Large intestine (tissue), 12 donors: ENCODE results near the gene HYI. TPM values are rescaled to one million over a fixed set of nuclear protein-coding genes. Genes with fewer than 3 reads are reported as not detected.
"Not testable (repeated sequence)": the region's sequence is repeated elsewhere in the genome, so short reads cannot be mapped to it uniquely, and the experiment has no call there.

ENCODE experiments used
- DNase-seq, 2 donors: peaks; one replicate each; pipeline versions ENCODE4 v3.0.0 to v3.0.0-alpha.2; 2013
- H3K27ac ChIP-seq: one replicate; pipeline ENCODE4 v1.5.1; 2013; ENCODE audit warnings: low read length
- H3K27me3 ChIP-seq: 2 replicates; pipeline ENCODE4 v1.6.1; 2013; ENCODE audit warnings: low read length; ENCODE audit not compliant: control insufficient read depth, insufficient read depth
- H3K36me3 ChIP-seq: 2 replicates; pipeline ENCODE4 v1.6.1; 2013; ENCODE audit warnings: low read length; ENCODE audit not compliant: control insufficient read depth, insufficient read depth
- H3K4me1 ChIP-seq: one replicate; pipeline ENCODE4 v1.6.1; 2013; ENCODE audit warnings: low read length; ENCODE audit not compliant: control insufficient read depth, insufficient read depth
- H3K4me3 ChIP-seq: one replicate; pipeline ENCODE4 v1.5.1; 2013; ENCODE audit warnings: low read length
- H3K9me3 ChIP-seq: one replicate; pipeline ENCODE4 v1.6.1; 2013; ENCODE audit warnings: mild to moderate bottlenecking, low read depth, low read length, moderate library complexity; ENCODE audit not compliant: control insufficient read depth
- WGBS: methylation state at CpG from one replicate; pipeline ENCODE4 v1.1.5; 2013; ENCODE audit warnings: low lambda C conversion rate; ENCODE audit not compliant: insufficient coverage; 5-methylcytosine and 5-hydroxymethylcytosine counted together
- long read RNA-seq, 11 donors: transcript quantifications; one replicate each; lab custom pipeline, GENCODE V29; 2026
- polyA plus RNA-seq: library from polyadenylated mRNA; unstranded; fragments of 120-200 nt; gene quantifications from one replicate; pipeline ENCODE4 v1.2.1, GENCODE V29; 2013

HYI gene, protein sequence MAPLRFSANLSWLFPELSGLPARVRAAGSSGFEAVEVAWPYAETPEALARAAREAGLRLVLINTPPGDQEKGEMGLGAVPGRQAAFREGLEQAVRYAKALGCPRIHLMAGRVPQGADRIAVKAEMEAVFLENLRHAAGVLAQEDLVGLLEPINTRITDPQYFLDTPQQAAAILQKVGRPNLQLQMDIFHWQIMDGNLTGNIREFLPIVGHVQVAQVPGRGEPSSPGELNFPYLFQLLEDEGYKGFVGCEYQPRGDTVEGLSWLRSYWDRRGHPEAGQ
- 68.1 TPM for polyA plus RNA-seq
- long read RNA-seq, donor 1, transcript HYI-204 (8 exons, 1,066 nt), result major isoform, 5 of 13 reads
- long read RNA-seq, donor 1, partial matches to known transcripts, result 0 of 13 reads
- long read RNA-seq, donor 1, other reads (novel, unspliced or antisense), result 0 of 13 reads
- long read RNA-seq, donor 2, transcript HYI-204 (8 exons, 1,066 nt), result major isoform, 10 of 27 reads
- long read RNA-seq, donor 2, transcript HYI-202 (6 exons, 2,173 nt), result minor isoform, 9 of 27 reads
- long read RNA-seq, donor 2, partial matches to known transcripts, result 0 of 27 reads
- long read RNA-seq, donor 2, other reads (novel, unspliced or antisense), result 0 of 27 reads
- long read RNA-seq, donor 3, result 0 reads
- long read RNA-seq, donor 4, partial matches to known transcripts, result 0 of 6 reads
- long read RNA-seq, donor 4, other reads (novel, unspliced or antisense), result 0 of 6 reads
- long read RNA-seq, donor 5, transcript HYI-202 (6 exons, 2,173 nt), result major isoform, 5 of 14 reads
- long read RNA-seq, donor 5, partial matches to known transcripts, result 0 of 14 reads
- long read RNA-seq, donor 5, other reads (novel, unspliced or antisense), result 0 of 14 reads
- long read RNA-seq, donor 6, transcript HYI-204 (8 exons, 1,066 nt), result major isoform, 10 of 37 reads
- long read RNA-seq, donor 6, partial matches to known transcripts, result 5 of 37 reads
- long read RNA-seq, donor 6, other reads (novel, unspliced or antisense), result 0 of 37 reads
- long read RNA-seq, donor 7, transcript HYI-204 (8 exons, 1,066 nt), result major isoform, 5 of 14 reads
- long read RNA-seq, donor 7, partial matches to known transcripts, result 5 of 14 reads
- long read RNA-seq, donor 7, other reads (novel, unspliced or antisense), result 0 of 14 reads
- long read RNA-seq, donor 8, transcript HYI-202 (6 exons, 2,173 nt), result major isoform, 7 of 36 reads
- long read RNA-seq, donor 8, transcript HYI-213 (9 exons, 1,322 nt), result minor isoform, 6 of 36 reads
- long read RNA-seq, donor 8, partial matches to known transcripts, result 11 of 36 reads
- long read RNA-seq, donor 8, other reads (novel, unspliced or antisense), result 0 of 36 reads
- long read RNA-seq, donor 9, transcript HYI-201 (8 exons, 1,265 nt), result minor isoform, 5 of 29 reads
- long read RNA-seq, donor 9, transcript HYI-202 (6 exons, 2,173 nt), result major isoform, 8 of 29 reads
- long read RNA-seq, donor 9, transcript HYI-204 (8 exons, 1,066 nt), result major isoform, 8 of 29 reads
- long read RNA-seq, donor 9, partial matches to known transcripts, result 5 of 29 reads
- long read RNA-seq, donor 9, other reads (novel, unspliced or antisense), result 0 of 29 reads
- long read RNA-seq, donor 10, transcript HYI-204 (8 exons, 1,066 nt), result major isoform, 20 of 41 reads
- long read RNA-seq, donor 10, transcript HYI-202 (6 exons, 2,173 nt), result minor isoform, 6 of 41 reads
- long read RNA-seq, donor 10, partial matches to known transcripts, result 6 of 41 reads
- long read RNA-seq, donor 10, other reads (novel, unspliced or antisense), result 0 of 41 reads
- long read RNA-seq, donor 11, transcript HYI-204 (8 exons, 1,066 nt), result major isoform, 15 of 24 reads
- long read RNA-seq, donor 11, partial matches to known transcripts, result 0 of 24 reads
- long read RNA-seq, donor 11, other reads (novel, unspliced or antisense), result 0 of 24 reads

DNA sequence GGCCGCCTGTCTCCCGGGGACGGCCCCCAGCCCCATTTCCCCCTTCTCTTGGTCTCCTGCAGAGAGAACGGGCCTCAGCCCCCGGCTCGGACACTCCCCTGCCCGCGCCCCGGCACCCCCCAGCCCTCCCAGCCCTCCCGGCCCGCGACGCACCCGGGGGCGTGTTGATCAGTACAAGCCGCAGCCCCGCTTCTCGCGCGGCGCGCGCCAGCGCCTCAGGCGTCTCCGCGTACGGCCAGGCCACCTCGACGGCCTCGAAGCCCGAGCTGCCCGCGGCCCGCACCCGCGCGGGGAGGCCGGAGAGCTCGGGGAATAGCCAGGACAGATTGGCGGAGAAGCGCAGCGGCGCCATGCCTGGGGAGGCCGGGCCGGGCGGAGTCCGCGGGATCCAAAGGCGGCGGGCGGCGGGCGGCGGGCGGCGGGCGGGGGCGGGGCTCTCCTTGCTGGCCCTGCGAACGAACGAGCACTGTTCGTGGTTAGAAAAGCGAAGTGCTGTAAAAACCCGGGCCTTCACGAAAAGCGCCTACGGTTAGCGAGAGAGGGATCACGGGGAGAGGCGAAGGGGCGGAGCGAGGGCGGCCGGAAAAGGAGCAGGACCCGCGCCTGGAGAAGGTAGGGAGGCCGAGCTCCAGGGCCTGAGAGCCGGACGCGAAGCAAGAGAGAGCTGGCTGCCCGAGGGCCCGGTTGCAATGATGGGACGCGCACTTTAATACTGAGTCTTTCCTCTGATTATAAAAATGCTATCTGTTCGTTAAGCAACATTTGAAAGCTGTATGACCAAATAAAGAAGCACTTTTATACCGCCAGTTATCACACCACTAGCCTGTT lies at the start of gene HYI:
Gene HYI, minus strand, starts transcription at position 490 of the 828 bp plus-strand sequence. Its CDS starts 138 bp downstream, at position 352.
- H3K9me3 ChIP-seq, result no peaks in the 10 kb centered on the region
- DNase-seq, result peak; percentile 80 to 89
- H3K27me3 ChIP-seq, result no peaks in the 10 kb centered on the region
- peaks cover 38% of the 10 kb centered on the region for H3K36me3 ChIP-seq
- H3K27ac ChIP-seq, result peak within 1 kb of the TSS; percentile 80
- H3K4me1 ChIP-seq, result peaks cover 20% of the 10 kb centered on the region
- 0% methylated on average over 1 of the region's 87 CpGs for WGBS
- H3K4me3 ChIP-seq, result peak within 1 kb of the TSS; percentile 53

DNA sequence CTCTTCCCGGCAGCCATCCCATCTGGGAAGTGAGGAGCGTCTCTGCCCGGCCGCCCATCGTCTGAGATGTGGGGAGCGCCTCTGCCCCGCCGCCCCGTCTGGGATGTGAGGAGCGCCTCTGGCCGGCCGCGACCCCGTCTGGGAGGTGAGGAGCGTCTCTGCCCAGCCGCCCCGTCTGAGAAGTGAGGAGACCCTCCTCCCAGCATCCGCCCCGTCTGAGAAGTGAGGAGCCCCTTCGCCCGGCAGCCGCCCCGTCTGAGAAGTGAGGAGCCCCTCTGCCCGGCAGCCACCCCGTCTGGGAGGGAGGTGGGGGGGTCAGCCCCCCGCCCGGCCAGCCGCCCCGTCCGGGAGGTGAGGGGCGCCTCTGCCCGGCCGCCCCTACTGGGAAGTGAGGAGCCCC lies 48.1 kb upstream of the HYI start:
- WGBS, result no CpG with 5 or more reads among the region's 33 CpGs
- not testable (repeated sequence) for H3K4me1 ChIP-seq

DNA sequence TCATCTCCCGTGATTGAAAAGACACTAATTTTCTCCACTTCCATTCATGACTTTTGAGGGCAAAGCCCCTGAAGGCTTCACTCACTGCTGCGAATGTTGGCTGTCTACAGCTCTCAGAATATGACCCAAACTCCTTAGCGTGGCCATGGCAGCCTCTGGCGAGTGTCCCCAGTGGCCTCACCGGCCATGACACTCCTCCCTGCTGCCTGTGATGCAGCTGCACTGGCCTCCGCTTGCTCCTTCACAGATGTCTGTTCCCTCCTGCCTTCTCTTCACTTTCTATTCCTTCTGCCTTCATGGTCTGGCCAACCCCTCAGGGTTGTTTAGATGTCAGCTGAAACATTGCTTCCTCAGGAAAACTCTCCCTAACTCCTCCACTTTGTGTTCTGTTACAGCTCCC lies 46.2 kb upstream of the HYI start:
- Histone ChIP-seq H3K27me3 (no peaks in the 10 kb centered on the region), H3K9me3 (no peaks in the 10 kb centered on the region), H3K36me3 (no peaks in the 10 kb centered on the region), H3K4me1 (no peaks in the 10 kb centered on the region), H3K27ac (no peak overlapping the region), H3K4me3 (no peak overlapping the region)
- DNase-seq, result no peak
- 83% methylated on average over 1 of the region's 6 CpGs for WGBS

More for the DNA sequence above, 48.1 kb upstream of the HYI start:
- H3K36me3 ChIP-seq, H3K27ac ChIP-seq, H3K4me3 ChIP-seq, H3K27me3 ChIP-seq, H3K9me3 ChIP-seq, DNase-seq: not testable (repeated sequence)

DNA sequence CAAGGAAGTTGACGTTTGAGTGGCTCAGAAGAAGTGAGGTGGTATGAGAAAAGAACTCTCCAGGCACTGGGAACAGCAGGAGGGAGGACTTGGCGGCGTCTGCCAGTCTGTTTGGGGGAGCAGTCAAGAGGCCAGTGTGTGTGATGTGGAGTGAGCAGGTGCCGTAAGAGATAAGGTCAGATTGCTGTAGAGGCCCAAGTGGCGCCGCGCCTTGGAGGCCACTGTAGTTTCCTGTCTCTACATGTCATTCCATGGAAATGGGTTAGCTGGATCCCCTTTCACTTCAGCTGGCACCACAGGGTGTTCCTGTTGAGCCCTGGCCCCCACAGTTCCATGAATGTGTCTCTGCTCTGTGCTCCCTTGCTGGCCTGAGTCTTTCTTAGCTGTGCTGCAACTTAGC lies 41.5 kb upstream of the HYI start:
- 40% methylated on average over 1 of the region's 7 CpGs for WGBS
- Histone ChIP-seq H3K27ac (no peak overlapping the region), H3K36me3 (no peaks in the 10 kb centered on the region), H3K4me1 (no peaks in the 10 kb centered on the region), H3K27me3 (no peaks in the 10 kb centered on the region), H3K4me3 (no peak overlapping the region), H3K9me3 (peaks cover 12% of the 10 kb centered on the region)
- DNase-seq, result no peak

DNA sequence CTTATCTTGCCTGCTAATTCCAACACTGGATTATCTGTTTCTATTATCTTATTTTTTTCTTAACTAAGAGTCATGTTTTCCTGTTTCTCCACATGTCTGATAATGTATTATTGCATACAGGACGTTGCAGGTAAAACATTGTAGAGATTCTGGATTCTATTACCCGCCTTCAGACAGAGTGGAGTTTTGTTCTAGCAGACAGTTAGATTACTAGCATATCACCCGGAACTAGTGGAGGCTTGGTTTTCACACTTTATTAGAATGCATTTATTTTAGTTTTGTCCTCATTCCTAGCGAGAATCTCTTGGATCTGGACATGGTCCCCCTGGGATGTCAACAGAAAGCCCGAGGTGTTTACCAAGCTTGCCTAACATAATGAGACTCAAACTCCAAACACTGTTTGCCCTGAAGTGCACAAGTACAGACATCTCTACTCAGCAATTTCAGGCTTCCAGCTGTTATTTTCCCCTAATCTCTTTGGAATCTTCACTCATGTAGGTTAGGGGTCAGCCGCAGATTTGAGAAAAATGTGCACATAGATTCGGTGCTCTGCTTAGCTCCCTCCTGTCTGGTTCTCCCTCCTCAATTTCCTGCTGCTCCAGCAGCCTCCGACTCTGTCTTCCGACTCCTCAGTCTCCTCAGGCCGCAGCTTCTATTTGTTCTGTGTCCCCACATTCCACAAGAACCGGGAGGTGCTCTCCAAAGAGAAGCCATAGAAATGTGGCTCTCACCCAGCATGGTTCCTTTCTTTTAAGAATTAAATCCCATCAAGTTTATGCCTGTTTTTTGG lies 40.1 kb upstream of the HYI start:
- DNase-seq, result no peak
- Histone ChIP-seq H3K27me3 (no peaks in the 10 kb centered on the region), H3K4me3 (no peak overlapping the region), H3K4me1 (no peaks in the 10 kb centered on the region), H3K36me3 (no peaks in the 10 kb centered on the region), H3K9me3 (peaks cover 16% of the 10 kb centered on the region), H3K27ac (no peak overlapping the region)
- no CpG with 5 or more reads among the region's 11 CpGs for WGBS

DNA sequence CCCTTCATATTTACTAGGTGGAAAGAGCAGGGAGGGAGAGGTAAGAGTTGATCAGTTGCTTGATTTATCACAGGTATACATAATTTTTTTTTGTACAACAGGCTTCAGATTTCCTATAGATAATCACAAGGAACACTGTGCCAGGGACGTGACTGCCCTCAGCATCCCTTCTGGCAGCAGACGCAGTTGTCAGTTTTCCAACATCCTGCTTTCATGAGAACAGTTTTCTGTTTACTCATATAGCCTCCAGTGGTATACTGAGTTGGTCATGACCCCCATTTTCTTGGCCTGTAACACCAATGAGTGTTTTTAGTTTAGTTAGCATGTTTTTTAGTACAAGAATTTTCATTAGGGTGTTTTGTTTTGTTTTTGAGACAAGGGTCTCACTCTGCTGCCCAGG lies 39.1 kb upstream of the HYI start:
- Histone ChIP-seq H3K36me3 (no peaks in the 10 kb centered on the region), H3K4me1 (no peaks in the 10 kb centered on the region), H3K27ac (no peak overlapping the region), H3K9me3 (peaks cover 16% of the 10 kb centered on the region), H3K4me3 (no peak overlapping the region), H3K27me3 (no peaks in the 10 kb centered on the region)
- WGBS, result no CpG with 5 or more reads among the region's 2 CpGs
- no peak for DNase-seq

DNA sequence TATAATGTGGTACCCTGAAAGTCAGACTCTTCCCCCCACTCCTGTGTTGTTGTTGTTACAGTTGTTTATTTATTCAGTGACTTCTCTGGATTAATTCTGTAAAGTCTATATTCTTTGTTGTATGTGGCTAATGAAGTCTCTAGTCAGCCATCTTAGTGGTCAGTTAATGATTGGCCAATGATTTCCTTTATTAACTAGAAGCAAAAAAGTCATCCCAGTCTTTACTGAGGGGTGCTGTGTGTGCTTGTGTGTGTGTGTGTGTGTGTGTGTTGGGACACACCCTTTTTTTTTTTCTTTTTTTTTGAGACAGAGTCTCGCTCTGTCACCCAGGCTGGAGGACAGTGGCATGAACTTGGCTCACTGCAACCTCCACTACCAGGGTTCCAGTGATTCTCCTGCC lies 37.3 kb upstream of the HYI start:
- H3K27ac ChIP-seq, result no peak overlapping the region

DNA sequence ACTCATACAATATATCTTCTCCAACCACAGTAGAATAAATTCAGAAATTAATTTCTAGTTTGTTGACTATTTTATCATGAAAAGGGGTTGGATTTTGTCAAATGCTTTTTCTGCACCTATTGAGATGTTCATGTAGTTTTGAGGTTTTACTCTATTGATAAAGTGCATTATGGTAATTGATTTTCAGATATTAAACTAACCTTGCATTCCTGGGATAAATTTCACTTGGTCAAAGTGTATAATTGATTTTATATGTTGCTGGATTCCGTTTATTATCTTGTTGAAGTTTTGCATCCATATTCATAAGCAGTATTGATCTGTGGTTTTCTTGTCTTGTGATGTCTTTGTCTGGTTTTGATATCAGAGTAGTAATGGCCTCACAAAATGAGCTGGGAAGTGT lies 34.4 kb upstream of the HYI start:
- peaks cover 16% of the 10 kb centered on the region for H3K9me3 ChIP-seq
- no CpG with 5 or more reads among the region's 1 CpG for WGBS
- no peaks in the 10 kb centered on the region for H3K36me3 ChIP-seq
- H3K4me1 ChIP-seq, result no peaks in the 10 kb centered on the region
- no peak for DNase-seq
- H3K4me3 ChIP-seq, result no peak overlapping the region
- H3K27me3 ChIP-seq, result no peaks in the 10 kb centered on the region
- H3K27ac ChIP-seq, result no peak overlapping the region

More for the DNA sequence above, 37.3 kb upstream of the HYI start:
- DNase-seq, result no peak
- no CpG with 5 or more reads among the region's 1 CpG for WGBS
- no peak overlapping the region for H3K4me3 ChIP-seq
- no peaks in the 10 kb centered on the region for H3K4me1 ChIP-seq
- no peaks in the 10 kb centered on the region for H3K27me3 ChIP-seq
- H3K36me3 ChIP-seq, result no peaks in the 10 kb centered on the region
- H3K9me3 ChIP-seq, result peaks cover 16% of the 10 kb centered on the region
